Loucy (cell line): ENCODE results near the gene FGFR3.

Source experiments
- H2AFZ ChIP-seq: fragments of 200-600 bp; sonication (generic); 2 replicates; pipeline ENCODE4 v1.6.0; 2016; ENCODE audit warnings: antibody characterized with exemption, mild to moderate bottlenecking, low read length, moderate library complexity
- H3F3A ChIP-seq: fragments of 200-600 bp; 2 replicates; pipeline ENCODE4 v1.6.0; 2016; ENCODE audit warnings: antibody characterized with exemption, low read depth, mild to moderate bottlenecking
- H3K27me3 ChIP-seq: fragments of 200-600 bp; sonication (generic); 2 replicates; pipeline ENCODE4 v1.6.1; 2014; ENCODE audit warnings: low read length, mild to moderate bottlenecking; ENCODE audit not compliant: insufficient read depth, poor library complexity, severe bottlenecking
- H3K36me3 ChIP-seq: fragments of 200-600 bp; sonication (generic); 2 replicates; pipeline ENCODE4 v1.6.1; 2016; ENCODE audit warnings: low read length; ENCODE audit not compliant: insufficient read depth
- H3K4me1 ChIP-seq: fragments of 200-600 bp; sonication (generic); 2 replicates; pipeline ENCODE4 v1.5.1; 2014; ENCODE audit warnings: low read length, mild to moderate bottlenecking; ENCODE audit not compliant: insufficient read depth, poor library complexity, severe bottlenecking
- H3K4me2 ChIP-seq: fragments of 200-600 bp; sonication (generic); 2 replicates; pipeline ENCODE4 v1.6.0; 2014; ENCODE audit warnings: antibody characterized with exemption, low read length, low read depth, mild to moderate bottlenecking; ENCODE audit not compliant: poor library complexity, severe bottlenecking
- H3K4me3 ChIP-seq: fragments of 200-600 bp; sonication (generic); 2 replicates; pipeline ENCODE4 v1.5.1; 2014; ENCODE audit warnings: low read length, mild to moderate bottlenecking, mixed read lengths; ENCODE audit not compliant: poor library complexity, severe bottlenecking
- H3K79me2 ChIP-seq: fragments of 200-600 bp; sonication (generic); 2 replicates; pipeline ENCODE4 v1.6.1; 2014; ENCODE audit warnings: low read length; ENCODE audit not compliant: insufficient read depth
- H3K9ac ChIP-seq: fragments of 200-600 bp; sonication (generic); 2 replicates; pipeline ENCODE4 v1.6.0; 2014; ENCODE audit warnings: mild to moderate bottlenecking, low read depth, low read length, moderate library complexity; ENCODE audit not compliant: poor library complexity, severe bottlenecking
- H3K9me2 ChIP-seq: fragments of 200-600 bp; sonication (generic); replicated peaks from 2 replicates; pipeline ENCODE4 v1.6.1; 2016; ENCODE audit warnings: low read depth, low read length, mixed read lengths
- H3K9me3 ChIP-seq: fragments of 200-600 bp; sonication (generic); 2 replicates; pipeline ENCODE4 v1.6.1; 2014; ENCODE audit warnings: mild to moderate bottlenecking, antibody characterized with exemption, low read length, low read depth; ENCODE audit not compliant: insufficient read depth
- H4K20me1 ChIP-seq: fragments of 200-600 bp; sonication (generic); 2 replicates; pipeline ENCODE4 v1.6.0; 2014; ENCODE audit warnings: antibody characterized with exemption, low read length, mild to moderate bottlenecking; ENCODE audit not compliant: insufficient read depth, poor library complexity, severe bottlenecking
- CTCF ChIP-seq: fragments of 200-600 bp; sonication (generic); conservative IDR thresholded peaks from 2 replicates; pipeline ENCODE4 v1.5.1; 2014; ENCODE audit warnings: mild to moderate bottlenecking, antibody characterized with exemption, low read length
- EZH2phosphoT487 ChIP-seq: fragments of 200-600 bp; IDR thresholded peaks from 2 replicates; pipeline ENCODE4 v1.6.1; 2018; ENCODE audit warnings: antibody characterized with exemption, mild to moderate bottlenecking, moderate library complexity, borderline replicate concordance

Gene FGFR3

GRCh38 chr4:1746265-1746691 is 46.8 kb upstream of the FGFR3 start:
- Histone ChIP-seq H3F3A (no peaks in the 10 kb centered on the region), H3K27me3 (no peaks in the 10 kb centered on the region), H3K4me3 (no peak overlapping the region), H4K20me1 (no peaks in the 10 kb centered on the region), H3K4me2 (no peak overlapping the region), H3K79me2 (no peaks in the 10 kb centered on the region), H3K9ac (no peak overlapping the region), H3K9me2 (no peaks in the 10 kb centered on the region), H3K9me3 (no peaks in the 10 kb centered on the region), H2AFZ (no peak overlapping the region), H3K4me1 (peaks cover 4% of the 10 kb centered on the region), H3K36me3 (peaks cover 25% of the 10 kb centered on the region; the same call in 1 of the 2 replicates)
- TF ChIP-seq EZH2phosphoT487 (no peak), CTCF (peak; percentile 85)

- H3K36me3 ChIP-seq, result peaks cover 17% of the 10 kb centered on the region; the same call in 1 of the 2 replicates
- peaks cover 4% of the 10 kb centered on the region for H3K4me1 ChIP-seq
- H3K27me3 ChIP-seq, result no peaks in the 10 kb centered on the region
- H3F3A ChIP-seq, result no peaks in the 10 kb centered on the region
- no peaks in the 10 kb centered on the region for H3K9me3 ChIP-seq
- H2AFZ ChIP-seq, result no peak overlapping the region
- no peaks in the 10 kb centered on the region for H3K79me2 ChIP-seq
- H3K4me2 ChIP-seq, result no peak overlapping the region
- H4K20me1 ChIP-seq, result no peaks in the 10 kb centered on the region
- no peak for TF ChIP-seq EZH2phosphoT487
- no peak for TF ChIP-seq CTCF
- H3K4me3 ChIP-seq, result no peak overlapping the region
- no peaks in the 10 kb centered on the region for H3K9me2 ChIP-seq
- no peak overlapping the region for H3K9ac ChIP-seq
These were observed 46.0 kb upstream of the FGFR3 start for GRCh38 chr4:1746919-1747602.

GRCh38 chr4:1747603-1747967 is 45.5 kb upstream of the FGFR3 start:
- Histone ChIP-seq H3K4me2 (no peak overlapping the region), H3K9me3 (no peaks in the 10 kb centered on the region), H3K36me3 (peaks cover 13% of the 10 kb centered on the region; the same call in 1 of the 2 replicates), H3K9me2 (no peaks in the 10 kb centered on the region), H3K27me3 (no peaks in the 10 kb centered on the region), H4K20me1 (no peaks in the 10 kb centered on the region), H3K4me1 (peaks cover 4% of the 10 kb centered on the region), H3K79me2 (no peaks in the 10 kb centered on the region), H3F3A (no peaks in the 10 kb centered on the region), H3K4me3 (no peak overlapping the region), H2AFZ (no peak overlapping the region), H3K9ac (no peak overlapping the region)
- TF ChIP-seq CTCF (no peak), EZH2phosphoT487 (no peak)
